NCI-H187 treated with DMSO at 0.1 percent for 48 hours (cell line): ENCODE data around the gene SEPTIN7.

ENCODE experiments used
- DNase-seq: peaks from one replicate; lab custom pipeline; 2025; lab: John Stamatoyannopoulos, UW

The SEPTIN7 gene

DNA sequence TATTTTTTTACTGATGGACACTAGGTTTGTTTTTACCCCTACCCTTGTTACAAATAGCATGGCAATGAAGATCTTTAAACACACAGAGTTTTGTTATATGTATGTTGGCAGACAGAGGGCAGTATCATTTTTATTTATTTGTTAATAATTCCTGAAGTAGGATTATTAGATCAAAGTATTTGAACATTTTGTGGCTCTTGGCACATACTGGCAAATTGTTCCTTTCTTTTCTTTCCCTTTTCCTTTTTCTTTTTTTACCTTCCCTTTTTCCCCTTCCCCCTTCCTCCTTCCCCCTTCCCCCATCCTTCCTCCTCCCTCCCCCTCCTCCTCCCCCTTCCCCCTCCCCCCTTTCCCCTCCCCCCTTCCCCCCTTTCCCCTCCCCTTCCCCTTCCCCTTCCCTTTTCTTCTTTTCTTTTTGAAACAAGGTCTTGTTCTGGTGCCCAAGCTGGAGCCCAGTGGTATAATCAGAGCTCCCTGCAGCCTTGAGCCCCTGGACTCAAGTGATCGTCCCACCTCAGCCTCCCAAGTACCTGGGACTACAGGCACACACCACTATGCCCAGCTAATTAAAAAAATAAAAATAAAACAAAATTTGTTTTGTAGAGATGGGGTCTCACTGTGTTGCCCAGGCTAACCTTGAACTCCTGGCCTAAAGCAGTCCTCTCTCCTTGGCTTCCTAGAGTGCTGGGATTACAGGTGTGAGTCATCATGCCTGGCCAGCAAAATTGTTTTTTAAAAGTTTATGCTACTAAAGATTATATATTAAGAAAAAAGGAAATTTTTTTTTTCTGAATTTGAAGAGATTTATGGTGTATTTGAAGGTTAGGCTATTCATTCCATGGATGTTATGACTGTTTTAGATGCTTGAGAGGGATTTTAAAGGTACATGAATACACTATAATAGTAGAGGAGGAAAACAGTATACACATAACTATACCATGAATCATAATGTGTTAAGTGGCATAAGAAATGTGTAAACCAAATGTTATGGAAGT is 39.3 kb downstream of the SEPTIN7 start:
- no peak for DNase-seq

DNA sequence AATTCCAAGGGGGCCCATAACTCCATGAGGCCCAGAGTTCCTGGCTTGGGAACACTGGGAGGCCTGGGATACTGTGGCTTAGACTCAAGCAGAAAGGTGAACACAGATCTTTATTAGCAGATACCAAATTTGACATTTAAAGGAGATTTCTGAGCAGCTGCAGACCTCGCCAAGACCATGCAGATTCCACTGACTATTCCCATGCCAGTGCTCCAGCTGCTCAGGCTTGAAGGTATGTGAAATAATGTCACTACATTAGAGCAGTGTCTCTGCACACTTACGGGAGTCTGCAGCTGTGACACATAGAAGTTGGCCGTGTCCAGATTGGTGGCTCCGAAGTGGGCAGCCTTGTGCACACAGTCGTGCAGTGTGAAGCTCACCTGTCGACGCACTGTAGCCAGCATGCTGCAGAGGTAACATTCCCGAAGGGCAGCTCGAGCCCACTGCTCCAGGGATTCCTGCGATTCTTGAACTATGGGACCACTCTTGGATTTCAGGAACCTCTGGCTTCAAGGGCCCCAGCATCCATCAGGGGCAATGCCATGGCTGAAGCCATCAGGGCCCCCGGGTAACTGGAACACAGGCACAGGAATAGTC is 46.1 kb downstream of the SEPTIN7 start:
- DNase-seq = no peak

DNA sequence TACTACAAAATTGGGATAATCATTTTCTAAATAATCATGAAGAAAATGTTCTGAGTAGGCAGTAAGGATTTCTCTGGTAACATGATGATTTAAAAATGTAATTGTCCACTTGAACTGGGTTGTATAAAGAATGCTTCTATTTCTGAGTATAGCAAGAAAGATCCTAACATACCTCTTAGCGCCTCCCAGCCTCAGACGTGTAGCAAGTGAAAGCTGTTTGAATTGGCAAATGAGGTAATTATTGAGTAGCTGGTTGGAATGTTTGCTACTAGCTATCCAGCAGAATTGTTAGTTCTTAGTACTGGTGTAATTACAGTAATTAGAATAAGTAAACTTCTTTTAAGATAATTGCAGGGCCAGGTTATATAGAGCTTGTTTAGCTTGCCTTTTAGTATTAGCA is 47.9 kb downstream of the SEPTIN7 start:
- DNase-seq = no peak

- DNase-seq = no peak
These were observed 48.4 kb downstream of the SEPTIN7 start for GRCh38 chr7:35849158-35849831.

GRCh38 chr7:35849954-35850353 is 49.1 kb downstream of the SEPTIN7 start:
- DNase-seq = no peak
